K562 (cell line): ENCODE data around the gene KIF9. TPM values are rescaled to one million over a fixed set of nuclear protein-coding genes. Genes with fewer than 3 reads are reported as not detected.

Experiments used
- CBFB ChIP-seq: sonication (generic); formaldehyde crosslinking; IDR thresholded peaks from 2 replicates; pipeline ENCODE4 v1.4.0; 2020; ENCODE audit warnings: mild to moderate bottlenecking, missing genetic modification reagents
- DIDO1 ChIP-seq: fragments of 450-650 bp; IDR thresholded peaks from 2 replicates; pipeline ENCODE4 v1.6.1; 2016; ENCODE audit warnings: low read depth, missing biosample characterization, missing genetic modification characterization
- GABPB1 ChIP-seq: sonication (generic); formaldehyde crosslinking; IDR thresholded peaks from 2 replicates; pipeline ENCODE4 v1.8.0; 2022; ENCODE audit warnings: mild to moderate bottlenecking, missing genetic modification reagents
- HMGN3 ChIP-seq: IDR thresholded peaks from 2 replicates; pipeline ENCODE4 v1.6.1; 2011; ENCODE audit warnings: borderline replicate concordance, low read depth, mild to moderate bottlenecking, mixed read lengths, low read length; ENCODE audit not compliant: insufficient read length; ENCODE audit errors: extremely low read depth
- HOXB6 ChIP-seq: fragments of 250-450 bp; sonication (Bioruptor Pico); IDR thresholded peaks from 2 replicates; pipeline ENCODE4 v1.5.1; 2022; ENCODE audit warnings: mild to moderate bottlenecking, borderline replicate concordance
- LEF1 ChIP-seq: fragments of 450-650 bp; IDR thresholded peaks from 2 replicates; pipeline ENCODE4 v1.6.1; 2016; ENCODE audit warnings: mild to moderate bottlenecking
- MYBL2 ChIP-seq, 2 experiments: fragments of 450-650 bp in 1 of 2; sonication (generic) in 1 of 2; formaldehyde crosslinking in 1 of 2; IDR thresholded peaks; 2 replicates each; pipeline versions ENCODE4 v1.6.1 to v1.8.1; 2017 to 2022; ENCODE audit warnings: borderline replicate concordance in 1 of 2, inconsistent platforms in 1 of 2, low read depth in 1 of 2, mild to moderate bottlenecking in 1 of 2, missing genetic modification reagents in 1 of 2, moderate library complexity in 1 of 2
- NBN ChIP-seq: fragments of 450-650 bp; IDR thresholded peaks from 2 replicates; pipeline ENCODE4 v1.6.1; 2016; ENCODE audit warnings: low read depth, mild to moderate bottlenecking
- PML ChIP-seq: IDR thresholded peaks from 2 replicates; pipeline ENCODE4 v1.6.1; 2012; ENCODE audit warnings: low read length, inconsistent platforms
- RBM14 ChIP-seq: fragments of 200-400 bp; formaldehyde crosslinking; IDR thresholded peaks from 2 replicates; pipeline ENCODE4 v1.6.1; 2018; ENCODE audit warnings: low read depth, mild to moderate bottlenecking, low read length, moderate library complexity, borderline replicate concordance; ENCODE audit not compliant: insufficient read depth
- RBM34 ChIP-seq: fragments of 200-400 bp; formaldehyde crosslinking; IDR thresholded peaks from 2 replicates; pipeline ENCODE4 v1.6.1; 2018; ENCODE audit warnings: low read length, borderline replicate concordance; ENCODE audit not compliant: insufficient read depth
- RFX5 ChIP-seq: IDR thresholded peaks from 2 replicates; pipeline ENCODE4 v1.6.1; 2011; ENCODE audit warnings: low read depth, mild to moderate bottlenecking, improper control_type of control experiment, low read length
- SOX6 ChIP-seq: fragments of 450-650 bp; IDR thresholded peaks from 2 replicates; pipeline ENCODE4 v1.6.1; 2014; ENCODE audit warnings: mild to moderate bottlenecking
- TBL1XR1 ChIP-seq, 2 experiments: IDR thresholded peaks; 2 replicates each; pipeline ENCODE4 v1.6.1; 2012; ENCODE audit warnings: improper control_type of control experiment in 2 of 2, low read length in 2 of 2, mild to moderate bottlenecking in 1 of 2
- TCF15 ChIP-seq: fragments of 250-450 bp; sonication (Bioruptor Pico); IDR thresholded peaks from 2 replicates; pipeline ENCODE4 v1.8.0; 2022; ENCODE audit warnings: moderate library complexity, mild to moderate bottlenecking, inconsistent platforms
- TSC22D4 ChIP-seq: fragments of 450-650 bp; IDR thresholded peaks from 2 replicates; pipeline ENCODE4 v1.6.1; 2016; ENCODE audit warnings: missing genetic modification characterization, missing biosample characterization, control low read depth
- XRCC3 ChIP-seq: fragments of 450-650 bp; IDR thresholded peaks from 2 replicates; pipeline ENCODE4 v1.6.1; 2017; ENCODE audit warnings: mild to moderate bottlenecking, moderate library complexity
- XRCC4 ChIP-seq: IDR thresholded peaks from one replicate; pipeline ENCODE4 v1.6.1; 2011; ENCODE audit not compliant: insufficient read depth, insufficient read length; ENCODE audit errors: extremely low read depth
- ZNF124 ChIP-seq: sonication (generic); formaldehyde crosslinking; IDR thresholded peaks from 2 replicates; pipeline ENCODE4 v1.8.1; 2022; ENCODE audit warnings: missing genetic modification reagents
- ZNF217 ChIP-seq: sonication (generic); formaldehyde crosslinking; IDR thresholded peaks from 2 replicates; pipeline ENCODE4 v1.8.0; 2022; ENCODE audit warnings: mild to moderate bottlenecking, missing genetic modification reagents
- ZNF384 ChIP-seq: IDR thresholded peaks from 2 replicates; pipeline ENCODE4 v1.6.1; 2012; ENCODE audit warnings: low read depth, low read length, improper control_type of control experiment
- ZNF77 ChIP-seq: fragments of 250-450 bp; sonication (Bioruptor Pico); IDR thresholded peaks from 2 replicates; pipeline ENCODE4 v1.5.0; 2020
- ZNF79 ChIP-seq: fragments of 250-450 bp; sonication (Bioruptor Pico); IDR thresholded peaks from 2 replicates; pipeline ENCODE4 v1.4.0; 2020; ENCODE audit warnings: low read depth, mild to moderate bottlenecking, moderate library complexity
- polyA plus RNA-seq, 8 experiments: library from polyadenylated mRNA; depleted of rRNA in 4 of 8; stranded (reverse) in 5 of 8; unstranded in 3 of 8; fragments of >200 nt; fragmentation: Nextera tagmentation in 2 of 8; fragmentation: Illumina TruSeq in 1 of 8; extraction: Ambion mirVana in 2 of 8; extraction: Trizol in 1 of 8; gene quantifications; 2 replicates each; pipeline versions ENCODE4 v1.2.1 to v1.2.3, GENCODE V29; 2011 to 2014; ENCODE audit warnings: inconsistent platforms in 1 of 8, missing spikeins in 1 of 8
- total RNA-seq, 7 experiments: library from RNA; depleted of rRNA in 6 of 7; stranded (reverse); fragments of >200 nt in 6 of 7; fragmentation: Illumina TruSeq in 2 of 7; extraction: Trizol in 2 of 7; gene quantifications; 2 replicates each; pipeline versions ENCODE4 v1.2.1 to v1.2.3, GENCODE V29; 2011 to 2021; ENCODE audit warnings: low replicate concordance in 1 of 7
- TF ChIP-seq, protein P1 (sequence below): sonication (generic); formaldehyde crosslinking; IDR thresholded peaks from 2 replicates; pipeline ENCODE4 v1.8.0; 2023; ENCODE audit warnings: missing genetic modification reagents, mild to moderate bottlenecking, borderline replicate concordance

Gene KIF9
- total and polyA plus RNA-seq, 9 of the 15 experiments (the other 6 are each of a cell fraction or from before 2014, with no cell fraction given) = 16.9 to 56.9 (median 25.0) TPM

DNA sequence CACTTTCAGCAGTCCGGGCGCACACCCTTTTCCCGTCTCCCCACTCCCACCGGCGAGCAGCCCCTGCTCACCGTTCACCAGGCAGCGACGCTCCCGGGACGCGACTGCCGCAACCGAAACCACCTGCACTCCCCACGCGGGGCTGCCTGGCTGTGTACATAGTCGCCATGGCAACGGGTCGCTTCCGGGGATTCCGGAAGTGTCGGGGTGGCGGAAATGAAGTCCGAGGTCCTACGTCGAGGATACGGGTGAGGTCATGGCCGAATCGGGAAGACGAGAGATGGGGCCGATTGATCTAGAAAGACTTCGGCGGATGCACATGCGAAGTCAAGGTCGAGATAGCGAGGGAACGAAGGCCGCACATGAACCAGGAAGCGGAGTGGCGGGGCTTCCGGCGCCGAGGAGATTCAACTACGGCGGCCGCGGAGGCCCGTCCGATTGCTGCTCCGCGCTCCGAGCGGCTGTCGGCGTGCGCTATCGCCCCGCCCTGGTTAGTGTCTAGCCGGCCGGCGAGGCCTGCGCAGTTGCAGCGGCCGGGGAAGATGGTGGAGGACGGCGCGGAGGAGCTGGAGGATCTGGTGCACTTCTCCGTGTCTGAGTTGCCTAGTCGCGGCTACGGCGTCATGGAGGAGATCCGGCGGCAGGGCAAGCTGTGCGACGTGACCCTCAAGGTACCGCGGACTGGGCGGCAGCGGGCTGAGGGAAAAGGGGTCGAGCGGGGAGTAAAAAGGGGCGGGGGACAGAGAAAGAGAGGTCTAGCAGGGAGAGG, at the start of gene KIF9, which contains the start of gene KLHL18 (continued):
- no peak for TF ChIP-seq RBM14
- peak; percentile 43 to 47; a peak in 2 of 4 replicates for TF ChIP-seq TBL1XR1 (IDR thresholded peaks at IDR 0.05; ENCODE audit: low read length in 2 of 2)
- TF ChIP-seq PML = no peak
- no peak for TF ChIP-seq TCF15 (CRISPR knock-in tag)
- no peak for TF ChIP-seq XRCC3
- TF ChIP-seq HOXB6 = no peak
- peak; percentile 72; the same call in 1 of the 2 replicates for TF ChIP-seq SOX6
- no peak for TF ChIP-seq ZNF124 (CRISPR knock-in tag)
- peak; percentile 97 for TF ChIP-seq GABPB1 (CRISPR knock-in tag)
- no peak for TF ChIP-seq XRCC4
- no peak for TF ChIP-seq TSC22D4 (tag)
- no peak for TF ChIP-seq RFX5
- peak; percentile 18 for TF ChIP-seq LEF1
- no peak for TF ChIP-seq ZNF77 (CRISPR knock-in tag)
- no peak for TF ChIP-seq RBM34
- peak; percentile 67 for TF ChIP-seq NBN
- TF ChIP-seq ZNF384 = no peak; the same call in 1 of the 2 replicates
- TF ChIP-seq, protein P1, sequence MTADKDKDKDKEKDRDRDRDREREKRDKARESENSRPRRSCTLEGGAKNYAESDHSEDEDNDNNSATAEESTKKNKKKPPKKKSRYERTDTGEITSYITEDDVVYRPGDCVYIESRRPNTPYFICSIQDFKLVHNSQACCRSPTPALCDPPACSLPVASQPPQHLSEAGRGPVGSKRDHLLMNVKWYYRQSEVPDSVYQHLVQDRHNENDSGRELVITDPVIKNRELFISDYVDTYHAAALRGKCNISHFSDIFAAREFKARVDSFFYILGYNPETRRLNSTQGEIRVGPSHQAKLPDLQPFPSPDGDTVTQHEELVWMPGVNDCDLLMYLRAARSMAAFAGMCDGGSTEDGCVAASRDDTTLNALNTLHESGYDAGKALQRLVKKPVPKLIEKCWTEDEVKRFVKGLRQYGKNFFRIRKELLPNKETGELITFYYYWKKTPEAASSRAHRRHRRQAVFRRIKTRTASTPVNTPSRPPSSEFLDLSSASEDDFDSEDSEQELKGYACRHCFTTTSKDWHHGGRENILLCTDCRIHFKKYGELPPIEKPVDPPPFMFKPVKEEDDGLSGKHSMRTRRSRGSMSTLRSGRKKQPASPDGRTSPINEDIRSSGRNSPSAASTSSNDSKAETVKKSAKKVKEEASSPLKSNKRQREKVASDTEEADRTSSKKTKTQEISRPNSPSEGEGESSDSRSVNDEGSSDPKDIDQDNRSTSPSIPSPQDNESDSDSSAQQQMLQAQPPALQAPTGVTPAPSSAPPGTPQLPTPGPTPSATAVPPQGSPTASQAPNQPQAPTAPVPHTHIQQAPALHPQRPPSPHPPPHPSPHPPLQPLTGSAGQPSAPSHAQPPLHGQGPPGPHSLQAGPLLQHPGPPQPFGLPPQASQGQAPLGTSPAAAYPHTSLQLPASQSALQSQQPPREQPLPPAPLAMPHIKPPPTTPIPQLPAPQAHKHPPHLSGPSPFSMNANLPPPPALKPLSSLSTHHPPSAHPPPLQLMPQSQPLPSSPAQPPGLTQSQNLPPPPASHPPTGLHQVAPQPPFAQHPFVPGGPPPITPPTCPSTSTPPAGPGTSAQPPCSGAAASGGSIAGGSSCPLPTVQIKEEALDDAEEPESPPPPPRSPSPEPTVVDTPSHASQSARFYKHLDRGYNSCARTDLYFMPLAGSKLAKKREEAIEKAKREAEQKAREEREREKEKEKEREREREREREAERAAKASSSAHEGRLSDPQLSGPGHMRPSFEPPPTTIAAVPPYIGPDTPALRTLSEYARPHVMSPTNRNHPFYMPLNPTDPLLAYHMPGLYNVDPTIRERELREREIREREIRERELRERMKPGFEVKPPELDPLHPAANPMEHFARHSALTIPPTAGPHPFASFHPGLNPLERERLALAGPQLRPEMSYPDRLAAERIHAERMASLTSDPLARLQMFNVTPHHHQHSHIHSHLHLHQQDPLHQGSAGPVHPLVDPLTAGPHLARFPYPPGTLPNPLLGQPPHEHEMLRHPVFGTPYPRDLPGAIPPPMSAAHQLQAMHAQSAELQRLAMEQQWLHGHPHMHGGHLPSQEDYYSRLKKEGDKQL (CRISPR knock-in tag) = no peak
- TF ChIP-seq ZNF217 = no peak
- TF ChIP-seq DIDO1 (tag) = peak; percentile 94; the same call in 1 of the 2 replicates
- TF ChIP-seq MYBL2 (IDR thresholded peaks at IDR 0.05; ENCODE audit: low read depth) = no peak
- TF ChIP-seq MYBL2 (CRISPR knock-in tag; IDR thresholded peaks at IDR 0.05; ENCODE audit: borderline replicate concordance) = no peak
- TF ChIP-seq ZNF79 (CRISPR knock-in tag) = no peak
- TF ChIP-seq CBFB (CRISPR knock-in tag) = no peak; the same call in 1 of the 2 replicates
- peak; percentile 86 for TF ChIP-seq HMGN3
